Measurements from ENCODE around the gene NKX6-2. TPM values are rescaled to one million over a fixed set of nuclear protein-coding genes. Genes with fewer than 3 reads are reported as not detected.
"Not testable (repeated sequence)": the region's sequence is repeated elsewhere in the genome, so short reads cannot be mapped to it uniquely, and the experiment has no call there.

NKX6-2 gene
- polyA plus RNA-seq, 1 experiment: not detected

- DNase-seq (ENCODE audit: low read depth): no peak
- no peak for TF ChIP-seq CTCF (IDR thresholded peaks at IDR 0.05; ENCODE audit: insufficient read depth, low read depth, low read length)
- Histone ChIP-seq H3K36me3 (ENCODE audit: control insufficient read depth, insufficient read depth, low read length) (peaks cover 9% of the 10 kb centered on the region), H3K27me3 (ENCODE audit: control insufficient read depth, insufficient read depth, low read length) (no peaks in the 10 kb centered on the region), H3K4me3 (ENCODE audit: low read depth, low read length) (no peak overlapping the region)
- ChIA-PET CTCF (interaction anchor here (1.0 kb wide), 1 partner anchor 91 kb away, joined by 3 read pairs; no protein-coding TSS in a partner anchor), POLR2A (no interaction called here)
These were observed 41.1 kb downstream of the NKX6-2 start for GRCh38 chr10:132744839-132745238.

GRCh38 chr10:132743925-132744490, 41.9 kb downstream of the NKX6-2 start:
- ChIA-PET POLR2A (no interaction called here), CTCF (interaction anchor here (1.0 kb wide), 1 partner anchor 90 kb away, joined by 3 read pairs; no protein-coding TSS in a partner anchor)
- no peak for TF ChIP-seq CTCF (IDR thresholded peaks at IDR 0.05; ENCODE audit: insufficient read depth, low read depth, low read length)
- Histone ChIP-seq H3K36me3 (ENCODE audit: control insufficient read depth, insufficient read depth, low read length) (peaks cover 7% of the 10 kb centered on the region), H3K4me3 (ENCODE audit: low read depth, low read length) (no peak overlapping the region), H3K27me3 (ENCODE audit: control insufficient read depth, insufficient read depth, low read length) (no peaks in the 10 kb centered on the region)
- DNase-seq (ENCODE audit: low read depth): no peak

GRCh38 chr10:132743196-132743924, 42.6 kb downstream of the NKX6-2 start:
- DNase-seq (ENCODE audit: low read depth): peak; percentile 47
- H3K36me3 ChIP-seq (ENCODE audit: control insufficient read depth, insufficient read depth, low read length); POLR2A ChIA-PET; H3K27me3 ChIP-seq (ENCODE audit: control insufficient read depth, insufficient read depth, low read length); H3K4me3 ChIP-seq (ENCODE audit: low read depth, low read length): not testable (repeated sequence)
- CTCF ChIA-PET: interaction anchor here (1.1 kb wide), 1 partner anchor 9 kb away, joined by 3 read pairs; no protein-coding TSS in a partner anchor

GRCh38 chr10:132742837-132743194, 43.1 kb downstream of the NKX6-2 start:
- peaks cover 7% of the 10 kb centered on the region for H3K36me3 ChIP-seq (ENCODE audit: control insufficient read depth, insufficient read depth, low read length)
- DNase-seq (ENCODE audit: low read depth): no peak
- ChIA-PET POLR2A (no interaction called here), CTCF (interaction anchor here (1.1 kb wide), 1 partner anchor 9 kb away, joined by 3 read pairs; no protein-coding TSS in a partner anchor)
- no peak overlapping the region for H3K4me3 ChIP-seq (ENCODE audit: low read depth, low read length)
- no peaks in the 10 kb centered on the region for H3K27me3 ChIP-seq (ENCODE audit: control insufficient read depth, insufficient read depth, low read length)
- no peak for TF ChIP-seq CTCF (IDR thresholded peaks at IDR 0.05; ENCODE audit: insufficient read depth, low read depth, low read length)

GRCh38 chr10:132742167-132742836, 43.6 kb downstream of the NKX6-2 start:
- H3K36me3 ChIP-seq (ENCODE audit: control insufficient read depth, insufficient read depth, low read length): peaks cover 9% of the 10 kb centered on the region
- CTCF ChIA-PET: interaction anchor here (1.1 kb wide), 1 partner anchor 8 kb away, joined by 3 read pairs; no protein-coding TSS in a partner anchor
- no peak for TF ChIP-seq CTCF (IDR thresholded peaks at IDR 0.05; ENCODE audit: insufficient read depth, low read depth, low read length)
- POLR2A ChIA-PET: no interaction called here
- H3K4me3 ChIP-seq (ENCODE audit: low read depth, low read length): no peak overlapping the region
- H3K27me3 ChIP-seq (ENCODE audit: control insufficient read depth, insufficient read depth, low read length): no peaks in the 10 kb centered on the region
- no peak for DNase-seq (ENCODE audit: low read depth)
